Measurements from ENCODE around the gene POLDIP3. TPM values are rescaled to one million over a fixed set of nuclear protein-coding genes. Genes with fewer than 3 reads are reported as not detected.

The POLDIP3 gene
- total RNA-seq, 1 experiment from 2014 or later: 67.6 TPM

- H3K4me2 ChIP-seq (ENCODE audit: low read length): no peak overlapping the region
- H2AFZ ChIP-seq (ENCODE audit: low read depth, low read length, poor library complexity, severe bottlenecking): no peak overlapping the region
- POLR2A ChIA-PET: no interaction called here
- TF ChIP-seq CTCF (IDR thresholded peaks at IDR 0.05 in 2 of 3, conservative IDR thresholded peaks at IDR 0.05 in 1 of 3; ENCODE audit: borderline replicate concordance in 1 of 3, insufficient read depth in 1 of 3, low read depth in 2 of 3, low read length in 2 of 3) (no peak), YY1 (IDR thresholded peaks at IDR 0.05; ENCODE audit: extremely low read depth, insufficient replicate concordance, low read depth, low read length) (no peak), CBX3 (IDR thresholded peaks at IDR 0.05; ENCODE audit: low read depth) (no peak), ZFX (IDR thresholded peaks at IDR 0.05) (no peak), ZNF274 (IDR thresholded peaks at IDR 0.05; ENCODE audit: low read depth, low read length) (no peak), SP1 (IDR thresholded peaks at IDR 0.05; ENCODE audit: low read depth) (no peak), RAD21 (IDR thresholded peaks at IDR 0.05; ENCODE audit: low read depth) (no peak), POLR2AphosphoS5 (IDR thresholded peaks at IDR 0.05; ENCODE audit: low read depth, low read length) (no peak), JUND (IDR thresholded peaks at IDR 0.05) (no peak), CEBPB (IDR thresholded peaks at IDR 0.05; ENCODE audit: low read depth) (no peak), POLR2A (IDR thresholded peaks at IDR 0.05; ENCODE audit: borderline replicate concordance, extremely low read depth, insufficient read depth, insufficient read length) (no peak), TCF7L2 (IDR thresholded peaks at IDR 0.05; ENCODE audit: borderline replicate concordance, extremely low read depth, insufficient read depth, insufficient read length) (no peak), EZH2phosphoT487 (IDR thresholded peaks at IDR 0.05; ENCODE audit: borderline replicate concordance) (no peak)
- TF ChIP-seq, protein P1, sequence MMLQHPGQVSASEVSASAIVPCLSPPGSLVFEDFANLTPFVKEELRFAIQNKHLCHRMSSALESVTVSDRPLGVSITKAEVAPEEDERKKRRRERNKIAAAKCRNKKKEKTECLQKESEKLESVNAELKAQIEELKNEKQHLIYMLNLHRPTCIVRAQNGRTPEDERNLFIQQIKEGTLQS (IDR thresholded peaks at IDR 0.05): no peak
- TF ChIP-seq, protein P2, sequence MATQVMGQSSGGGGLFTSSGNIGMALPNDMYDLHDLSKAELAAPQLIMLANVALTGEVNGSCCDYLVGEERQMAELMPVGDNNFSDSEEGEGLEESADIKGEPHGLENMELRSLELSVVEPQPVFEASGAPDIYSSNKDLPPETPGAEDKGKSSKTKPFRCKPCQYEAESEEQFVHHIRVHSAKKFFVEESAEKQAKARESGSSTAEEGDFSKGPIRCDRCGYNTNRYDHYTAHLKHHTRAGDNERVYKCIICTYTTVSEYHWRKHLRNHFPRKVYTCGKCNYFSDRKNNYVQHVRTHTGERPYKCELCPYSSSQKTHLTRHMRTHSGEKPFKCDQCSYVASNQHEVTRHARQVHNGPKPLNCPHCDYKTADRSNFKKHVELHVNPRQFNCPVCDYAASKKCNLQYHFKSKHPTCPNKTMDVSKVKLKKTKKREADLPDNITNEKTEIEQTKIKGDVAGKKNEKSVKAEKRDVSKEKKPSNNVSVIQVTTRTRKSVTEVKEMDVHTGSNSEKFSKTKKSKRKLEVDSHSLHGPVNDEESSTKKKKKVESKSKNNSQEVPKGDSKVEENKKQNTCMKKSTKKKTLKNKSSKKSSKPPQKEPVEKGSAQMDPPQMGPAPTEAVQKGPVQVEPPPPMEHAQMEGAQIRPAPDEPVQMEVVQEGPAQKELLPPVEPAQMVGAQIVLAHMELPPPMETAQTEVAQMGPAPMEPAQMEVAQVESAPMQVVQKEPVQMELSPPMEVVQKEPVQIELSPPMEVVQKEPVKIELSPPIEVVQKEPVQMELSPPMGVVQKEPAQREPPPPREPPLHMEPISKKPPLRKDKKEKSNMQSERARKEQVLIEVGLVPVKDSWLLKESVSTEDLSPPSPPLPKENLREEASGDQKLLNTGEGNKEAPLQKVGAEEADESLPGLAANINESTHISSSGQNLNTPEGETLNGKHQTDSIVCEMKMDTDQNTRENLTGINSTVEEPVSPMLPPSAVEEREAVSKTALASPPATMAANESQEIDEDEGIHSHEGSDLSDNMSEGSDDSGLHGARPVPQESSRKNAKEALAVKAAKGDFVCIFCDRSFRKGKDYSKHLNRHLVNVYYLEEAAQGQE (IDR thresholded peaks at IDR 0.05; ENCODE audit: low read depth): no peak
- TF ChIP-seq, protein P3, sequence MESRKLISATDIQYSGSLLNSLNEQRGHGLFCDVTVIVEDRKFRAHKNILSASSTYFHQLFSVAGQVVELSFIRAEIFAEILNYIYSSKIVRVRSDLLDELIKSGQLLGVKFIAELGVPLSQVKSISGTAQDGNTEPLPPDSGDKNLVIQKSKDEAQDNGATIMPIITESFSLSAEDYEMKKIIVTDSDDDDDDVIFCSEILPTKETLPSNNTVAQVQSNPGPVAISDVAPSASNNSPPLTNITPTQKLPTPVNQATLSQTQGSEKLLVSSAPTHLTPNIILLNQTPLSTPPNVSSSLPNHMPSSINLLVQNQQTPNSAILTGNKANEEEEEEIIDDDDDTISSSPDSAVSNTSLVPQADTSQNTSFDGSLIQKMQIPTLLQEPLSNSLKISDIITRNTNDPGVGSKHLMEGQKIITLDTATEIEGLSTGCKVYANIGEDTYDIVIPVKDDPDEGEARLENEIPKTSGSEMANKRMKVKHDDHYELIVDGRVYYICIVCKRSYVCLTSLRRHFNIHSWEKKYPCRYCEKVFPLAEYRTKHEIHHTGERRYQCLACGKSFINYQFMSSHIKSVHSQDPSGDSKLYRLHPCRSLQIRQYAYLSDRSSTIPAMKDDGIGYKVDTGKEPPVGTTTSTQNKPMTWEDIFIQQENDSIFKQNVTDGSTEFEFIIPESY (IDR thresholded peaks at IDR 0.05; ENCODE audit: extremely low read depth, insufficient replicate concordance, low read length): no peak
- RAD21 ChIA-PET (ENCODE audit: low non-redundant PET in 1 of 2, low total read pairs in 2 of 2, uncharacterized antibody in 2 of 2, unreplicated experiment in 2 of 2): no interaction called here
- no peaks in the 10 kb centered on the region for H3K9me2 ChIP-seq (ENCODE audit: insufficient read depth)
- CTCF ChIA-PET: interaction anchor here (1.3 kb wide), 1 partner anchor 20 kb away, joined by 3 read pairs; no protein-coding TSS in a partner anchor
- no peaks in the 10 kb centered on the region for H3K4me1 ChIP-seq (ENCODE audit: control insufficient read depth in 1 of 2, insufficient read depth in 2 of 2, low read length in 2 of 2)
- no peaks in the 10 kb centered on the region for H3K9me3 ChIP-seq (ENCODE audit: control insufficient read depth in 1 of 2, insufficient read depth in 1 of 2, low read depth in 1 of 2, low read length in 2 of 2)
- H3K36me3 ChIP-seq (ENCODE audit: control insufficient read depth in 1 of 2, insufficient read depth in 2 of 2, low read length in 2 of 2): no peaks in the 10 kb centered on the region
- H3K27ac ChIP-seq (ENCODE audit: low read depth, low read length): no peak overlapping the region
- ATAC-seq: no peak
- H3K9ac ChIP-seq (ENCODE audit: low read length): no peak overlapping the region
- no peaks in the 10 kb centered on the region for H4K20me1 ChIP-seq (ENCODE audit: insufficient read depth)
- no peaks in the 10 kb centered on the region for H3K79me2 ChIP-seq (ENCODE audit: insufficient read depth, low read length)
- intact Hi-C loops (cut with micrococcal nuclease): no loop called here
- no peak overlapping the region for H3K4me3 ChIP-seq (replicated peaks in 1 of 2; ENCODE audit: low read depth in 1 of 2, low read length in 2 of 2)
- no peak for DNase-seq (ENCODE audit: low read depth, low spot score)
- H3K27me3 ChIP-seq (ENCODE audit: insufficient read depth, low read length): no peaks in the 10 kb centered on the region
- no TSS peak for BruUV-seq (replicated peaks)
Observed at GRCh38 chr22:42562684-42563083, 52.0 kb downstream of the POLDIP3 start.
